ENCODE data around the gene GALNT7. TPM values are rescaled to one million over a fixed set of nuclear protein-coding genes. Genes with fewer than 3 reads are reported as not detected.

GALNT7 gene
- total RNA-seq, 1 donor from 2014 or later: 36.2 TPM

DNA sequence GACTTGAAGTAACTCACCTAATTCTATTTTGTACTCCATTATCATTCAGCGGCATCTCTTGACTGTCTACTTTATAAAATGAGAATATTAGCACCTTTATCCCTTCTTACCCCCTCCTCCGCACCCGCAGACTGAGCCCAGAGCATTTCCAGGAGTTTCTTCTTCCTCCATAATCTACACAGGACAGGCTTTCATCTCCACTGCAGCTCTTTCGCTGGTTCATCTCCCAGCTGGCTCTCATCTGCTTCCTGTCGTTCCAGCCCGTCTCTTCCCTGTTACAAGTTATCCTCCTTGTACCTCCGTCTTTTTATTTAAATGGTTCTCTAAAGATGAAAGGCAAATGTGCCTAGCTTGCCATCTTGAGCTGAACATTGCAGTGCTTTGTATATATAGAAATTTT is 39.8 kb downstream of the GALNT7 start:
- peaks cover 20% of the 10 kb centered on the region for H3K36me3 Mint-ChIP-seq (ENCODE audit: low read depth)
- H3K4me1 Mint-ChIP-seq: peaks cover 4% of the 10 kb centered on the region
- no peak for DNase-seq (ENCODE audit: low read depth, low spot score)
- H3K9me3 Mint-ChIP-seq: peaks cover 1% of the 10 kb centered on the region
- no peaks in the 10 kb centered on the region for H3K27me3 Mint-ChIP-seq (ENCODE audit: low read depth)
- H3K4me3 Mint-ChIP-seq: no peak overlapping the region
- TF ChIP-seq CTCF (conservative IDR thresholded peaks at IDR 0.05): no peak
- H3K27ac Mint-ChIP-seq (ENCODE audit: unreplicated experiment): no peak overlapping the region

DNA sequence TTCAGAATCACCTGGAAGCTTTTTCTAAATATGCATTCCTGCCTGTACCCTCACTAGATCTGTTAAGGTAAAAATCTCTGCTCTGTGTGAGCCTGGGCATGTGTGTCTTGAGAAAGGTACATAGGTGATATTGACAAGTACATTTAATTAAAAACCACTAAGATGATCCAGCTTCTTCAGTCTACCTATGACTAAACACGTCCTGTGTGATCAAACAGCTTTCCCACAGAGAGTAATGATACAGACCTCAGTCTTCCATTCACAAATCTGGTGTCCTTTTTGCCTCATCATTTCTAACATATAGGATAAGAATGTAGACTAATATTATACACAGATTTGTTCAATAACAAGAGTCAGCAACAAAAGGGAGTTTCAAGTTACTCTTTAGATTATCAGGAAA is 42.6 kb downstream of the GALNT7 start:
- Mint-ChIP-seq H3K4me1 (peaks cover 4% of the 10 kb centered on the region), H3K27ac (ENCODE audit: unreplicated experiment) (no peak overlapping the region), H3K4me3 (no peak overlapping the region), H3K27me3 (ENCODE audit: low read depth) (no peaks in the 10 kb centered on the region), H3K36me3 (ENCODE audit: low read depth) (peaks cover 7% of the 10 kb centered on the region), H3K9me3 (no peaks in the 10 kb centered on the region)
- no peak for DNase-seq (ENCODE audit: low read depth, low spot score)
- no peak for TF ChIP-seq CTCF (conservative IDR thresholded peaks at IDR 0.05)

DNA sequence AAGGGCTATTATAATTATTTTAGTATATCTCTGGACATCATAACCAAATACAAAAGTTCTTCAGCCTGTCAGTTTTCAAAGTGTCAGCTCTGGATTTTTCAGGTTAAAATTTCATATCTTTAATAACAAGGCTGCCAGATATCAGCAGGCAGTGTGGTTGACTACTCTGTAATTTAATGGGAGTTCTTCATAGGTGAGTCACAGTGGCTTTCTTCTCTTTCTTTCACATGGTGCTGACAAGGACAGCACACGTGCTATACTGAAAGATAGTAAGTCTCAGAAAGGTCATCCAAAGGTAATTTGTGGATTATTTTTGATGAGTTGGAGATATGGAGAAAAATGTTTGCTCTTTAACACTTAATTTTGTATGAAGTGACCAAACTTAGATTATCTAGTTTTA is 43.2 kb downstream of the GALNT7 start:
- Mint-ChIP-seq H3K4me1 (peaks cover 4% of the 10 kb centered on the region), H3K27ac (ENCODE audit: unreplicated experiment) (no peak overlapping the region), H3K27me3 (ENCODE audit: low read depth) (no peaks in the 10 kb centered on the region), H3K4me3 (no peak overlapping the region), H3K36me3 (ENCODE audit: low read depth) (peaks cover 7% of the 10 kb centered on the region), H3K9me3 (no peaks in the 10 kb centered on the region)
- TF ChIP-seq CTCF (conservative IDR thresholded peaks at IDR 0.05): no peak
- no peak for DNase-seq (ENCODE audit: low read depth, low spot score)

DNA sequence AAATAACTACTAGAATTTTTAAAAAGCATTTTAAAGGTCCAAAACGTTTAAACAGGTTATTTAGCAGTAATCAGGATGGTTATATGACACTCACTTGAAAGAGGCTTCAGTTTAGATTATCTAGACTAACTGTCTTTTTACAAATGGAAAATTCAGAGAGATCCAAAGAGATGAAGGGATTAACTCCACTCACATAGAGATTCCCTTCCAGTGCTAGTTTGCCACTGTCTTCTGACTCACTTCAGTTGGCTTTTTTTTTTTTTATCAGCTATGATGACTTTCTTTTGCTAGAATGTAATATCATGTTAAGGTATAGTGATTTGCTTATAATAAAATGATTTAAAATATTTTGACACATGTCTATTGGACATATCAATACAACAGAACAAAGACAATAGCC is 43.8 kb downstream of the GALNT7 start:
- no peak for TF ChIP-seq CTCF (conservative IDR thresholded peaks at IDR 0.05)
- H3K9me3 Mint-ChIP-seq: no peaks in the 10 kb centered on the region
- no peak for DNase-seq (ENCODE audit: low read depth, low spot score)
- no peak overlapping the region for H3K27ac Mint-ChIP-seq (ENCODE audit: unreplicated experiment)
- H3K4me3 Mint-ChIP-seq: no peak overlapping the region
- peaks cover 7% of the 10 kb centered on the region for H3K36me3 Mint-ChIP-seq (ENCODE audit: low read depth)
- peaks cover 4% of the 10 kb centered on the region for H3K4me1 Mint-ChIP-seq
- H3K27me3 Mint-ChIP-seq (ENCODE audit: low read depth): no peaks in the 10 kb centered on the region

DNA sequence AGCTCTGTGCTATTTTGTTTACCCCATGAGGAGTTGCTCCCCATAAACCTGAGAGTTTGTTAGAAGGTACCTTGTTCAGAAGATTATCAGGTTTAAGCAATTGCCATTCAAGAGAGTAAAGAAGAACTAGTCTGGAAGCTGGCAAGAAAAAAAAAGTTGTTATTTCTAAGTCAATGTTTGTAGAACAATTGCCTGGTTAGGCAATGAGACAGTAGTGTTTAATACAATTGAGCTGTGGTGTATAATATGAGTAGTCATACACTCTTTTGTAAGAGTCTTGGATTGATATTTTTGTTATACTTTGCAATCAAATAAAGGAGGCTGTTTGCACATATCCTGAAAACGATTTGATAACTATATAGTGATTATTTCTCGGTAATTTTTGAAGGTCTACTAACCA is 44.7 kb downstream of the GALNT7 start:
- no peaks in the 10 kb centered on the region for H3K9me3 Mint-ChIP-seq
- TF ChIP-seq CTCF (conservative IDR thresholded peaks at IDR 0.05): no peak
- DNase-seq (ENCODE audit: low read depth, low spot score): no peak
- peak overlapping the region; percentile 50 for H3K27ac Mint-ChIP-seq (ENCODE audit: unreplicated experiment)
- no peak overlapping the region for H3K4me3 Mint-ChIP-seq
- H3K36me3 Mint-ChIP-seq (ENCODE audit: low read depth): peaks cover 7% of the 10 kb centered on the region
- peaks cover 3% of the 10 kb centered on the region for H3K4me1 Mint-ChIP-seq
- H3K27me3 Mint-ChIP-seq (ENCODE audit: low read depth): no peaks in the 10 kb centered on the region

GRCh38 chr4:173214231-173214630 is 45.6 kb downstream of the GALNT7 start:
- Mint-ChIP-seq H3K9me3 (peaks cover 3% of the 10 kb centered on the region), H3K4me1 (no peaks in the 10 kb centered on the region), H3K4me3 (no peak overlapping the region)

More at GRCh38 chr4:173214231-173214630, 45.6 kb downstream of the GALNT7 start:
- Mint-ChIP-seq H3K27ac (ENCODE audit: unreplicated experiment) (no peak overlapping the region), H3K27me3 (ENCODE audit: low read depth) (no peaks in the 10 kb centered on the region), H3K36me3 (ENCODE audit: low read depth) (peaks cover 5% of the 10 kb centered on the region)
- no peak for DNase-seq (ENCODE audit: low read depth, low spot score)
- no peak for TF ChIP-seq CTCF (conservative IDR thresholded peaks at IDR 0.05)
